ENCODE results near the gene TMEM165.

- TF ChIP-seq CTCF (IDR thresholded peaks at IDR 0.05), result no peak
- TF ChIP-seq POLR2A (IDR thresholded peaks at IDR 0.05), result no peak
These were observed 51.5 kb downstream of the TMEM165 start for GRCh38 chr4:55447108-55447708.

Data from body of pancreas (tissue), 4 donors.